ENCODE measurements around the gene LCK. TPM values are rescaled to one million over a fixed set of nuclear protein-coding genes. Genes with fewer than 3 reads are reported as not detected.

The LCK gene
- total RNA-seq, 1 experiment from 2014 or later, result 37.6 TPM

DNA sequence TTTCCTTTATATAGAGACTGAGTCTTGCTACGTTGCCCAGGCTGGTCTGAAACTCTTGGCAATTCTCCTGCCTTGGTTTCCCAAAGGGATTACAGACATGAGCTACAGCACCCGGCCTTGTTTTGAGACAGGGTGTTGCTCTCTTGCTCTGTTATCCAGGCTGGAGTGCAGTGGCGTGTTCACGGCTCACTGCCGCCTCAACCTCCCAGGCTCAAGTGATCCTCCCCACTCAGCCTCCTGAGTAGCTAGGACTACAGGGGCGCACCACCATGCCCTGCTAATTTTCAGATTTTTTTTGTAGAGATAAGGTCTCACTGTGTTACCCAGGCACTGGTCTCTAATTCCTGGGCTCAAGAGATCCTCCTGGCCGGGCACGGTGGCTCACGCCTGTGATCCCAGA is 14.8 kb downstream of the LCK start:
- H2BK120ac ChIP-seq (ENCODE audit: low read depth, low read length, poor library complexity, severe bottlenecking), result no peak overlapping the region
- no peak overlapping the region for H3K27ac ChIP-seq (ENCODE audit: insufficient read length, low read depth, low read length)
- Mint-ChIP-seq H3K4me1 (peaks cover 4 to 16% of the 10 kb centered on the region in 2 experiments), H3K27ac (no peak overlapping the region), H3K36me3 (ENCODE audit: insufficient read depth in 1 of 3, low read depth in 3 of 3) (no peaks in the 10 kb centered on the region), H3K4me3 (no peak overlapping the region), H3K9me3 (no peaks in the 10 kb centered on the region; a peak in 1 of 5 replicates), H3K27me3 (ENCODE audit: low read depth) (no peaks in the 10 kb centered on the region; the same call in 1 of the 2 replicates)
- no peak overlapping the region for H3K18ac ChIP-seq (ENCODE audit: insufficient read length, low read depth, low read length)
- DNase-seq, result no peak
- WGBS (ENCODE audit: extremely low coverage, insufficient read length, low lambda C conversion rate), result no CpG with 5 or more reads among the region's 9 CpGs
- no peak overlapping the region for H3K56ac ChIP-seq (ENCODE audit: insufficient read length, low read depth, low read length)
- H3K23ac ChIP-seq (ENCODE audit: insufficient read length, low read depth, low read length), result no peak overlapping the region
- no peak overlapping the region for H4K5ac ChIP-seq (ENCODE audit: insufficient read length, low read depth, low read length)
- H3K9ac ChIP-seq (ENCODE audit: extremely low read depth, insufficient read length, low read length), result no peak overlapping the region
- no peak overlapping the region for H3K14ac ChIP-seq (ENCODE audit: insufficient read depth, low read length)
- no peak overlapping the region for H3T11ph ChIP-seq (ENCODE audit: low read length)
- H3K4ac ChIP-seq (ENCODE audit: low read depth, low read length), result no peak overlapping the region
- no peak overlapping the region for H2BK5ac ChIP-seq (ENCODE audit: insufficient read length, low read length)
- H4K20me1 ChIP-seq (ENCODE audit: control insufficient read depth, insufficient read depth, insufficient read length), result no peaks in the 10 kb centered on the region
- no peak overlapping the region for H2AFZ ChIP-seq (ENCODE audit: low read length)
- H2BK15ac ChIP-seq (ENCODE audit: low read depth, low read length), result no peak overlapping the region
- H3K79me2 ChIP-seq (ENCODE audit: insufficient read depth, low read length), result no peaks in the 10 kb centered on the region; the same call in 1 of the 2 replicates
- no peaks in the 10 kb centered on the region for H3K9me3 ChIP-seq (ENCODE audit: control insufficient read depth, low read depth, low read length)
- H3K23me2 ChIP-seq (ENCODE audit: insufficient read length, low read depth, low read length, poor library complexity, severe bottlenecking), result no peaks in the 10 kb centered on the region
- no peak overlapping the region for H3K4me2 ChIP-seq (ENCODE audit: insufficient read depth, insufficient read length, low read length)
- no peak overlapping the region for H2AK5ac ChIP-seq (ENCODE audit: insufficient read length, low read length)
- H4K91ac ChIP-seq (ENCODE audit: insufficient read length, low read depth, low read length), result no peak overlapping the region
- H3K79me1 ChIP-seq (ENCODE audit: insufficient read depth, low read depth, low read length, poor library complexity, severe bottlenecking), result no peaks in the 10 kb centered on the region
- no peak overlapping the region for H4K8ac ChIP-seq (replicated peaks; ENCODE audit: insufficient read length, low read depth, low read length)
- H2BK12ac ChIP-seq (ENCODE audit: insufficient read length, low read depth, low read length), result no peak overlapping the region
- TF ChIP-seq, protein P1, sequence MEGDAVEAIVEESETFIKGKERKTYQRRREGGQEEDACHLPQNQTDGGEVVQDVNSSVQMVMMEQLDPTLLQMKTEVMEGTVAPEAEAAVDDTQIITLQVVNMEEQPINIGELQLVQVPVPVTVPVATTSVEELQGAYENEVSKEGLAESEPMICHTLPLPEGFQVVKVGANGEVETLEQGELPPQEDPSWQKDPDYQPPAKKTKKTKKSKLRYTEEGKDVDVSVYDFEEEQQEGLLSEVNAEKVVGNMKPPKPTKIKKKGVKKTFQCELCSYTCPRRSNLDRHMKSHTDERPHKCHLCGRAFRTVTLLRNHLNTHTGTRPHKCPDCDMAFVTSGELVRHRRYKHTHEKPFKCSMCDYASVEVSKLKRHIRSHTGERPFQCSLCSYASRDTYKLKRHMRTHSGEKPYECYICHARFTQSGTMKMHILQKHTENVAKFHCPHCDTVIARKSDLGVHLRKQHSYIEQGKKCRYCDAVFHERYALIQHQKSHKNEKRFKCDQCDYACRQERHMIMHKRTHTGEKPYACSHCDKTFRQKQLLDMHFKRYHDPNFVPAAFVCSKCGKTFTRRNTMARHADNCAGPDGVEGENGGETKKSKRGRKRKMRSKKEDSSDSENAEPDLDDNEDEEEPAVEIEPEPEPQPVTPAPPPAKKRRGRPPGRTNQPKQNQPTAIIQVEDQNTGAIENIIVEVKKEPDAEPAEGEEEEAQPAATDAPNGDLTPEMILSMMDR (conservative IDR thresholded peaks at IDR 0.05), result no peak
- no peaks in the 10 kb centered on the region for H3K27me3 ChIP-seq (ENCODE audit: insufficient read depth, low read length)
- H3K4me1 ChIP-seq (ENCODE audit: insufficient read depth, low read length), result no peaks in the 10 kb centered on the region
- H2BK20ac ChIP-seq (ENCODE audit: low read depth, low read length, poor library complexity, severe bottlenecking), result no peak overlapping the region

Data from H9 (cell line).